Measurements from ENCODE around the gene RASSF5. TPM values are rescaled to one million over a fixed set of nuclear protein-coding genes. Genes with fewer than 3 reads are reported as not detected.

Gene RASSF5
- total RNA-seq, 1 experiment from 2014 or later = 27.2 TPM

DNA sequence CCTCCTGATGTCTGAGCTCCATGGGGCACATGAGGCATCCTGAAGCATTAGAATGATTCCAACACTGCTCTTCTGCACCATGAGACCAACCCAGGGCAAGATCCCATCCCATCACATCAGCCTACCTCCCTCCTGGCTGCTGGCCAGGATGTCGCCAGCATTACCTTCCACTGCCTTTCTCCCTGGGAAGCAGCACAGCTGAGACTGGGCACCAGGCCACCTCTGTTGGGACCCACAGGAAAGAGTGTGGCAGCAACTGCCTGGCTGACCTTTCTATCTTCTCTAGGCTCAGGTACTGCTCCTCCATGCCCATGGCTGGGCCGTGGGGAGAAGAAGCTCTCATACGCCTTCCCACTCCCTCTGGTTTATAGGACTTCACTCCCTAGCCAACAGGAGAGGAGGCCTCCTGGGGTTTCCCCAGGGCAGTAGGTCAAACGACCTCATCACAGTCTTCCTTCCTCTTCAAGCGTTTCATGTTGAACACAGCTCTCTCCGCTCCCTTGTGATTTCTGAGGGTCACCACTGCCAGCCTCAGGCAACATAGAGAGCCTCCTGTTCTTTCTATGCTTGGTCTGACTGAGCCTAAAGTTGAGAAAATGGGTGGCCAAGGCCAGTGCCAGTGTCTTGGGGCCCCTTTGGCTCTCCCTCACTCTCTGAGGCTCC, 11.1 kb upstream of the RASSF5 start:
- no peak overlapping the region for H3K27ac ChIP-seq (ENCODE audit: low read length)
- DNase-seq = no peak
- no peaks in the 10 kb centered on the region; the same call in 1 of the 2 replicates for H4K20me1 ChIP-seq (ENCODE audit: insufficient read depth, low read depth, low read length)
- H3K4me1 ChIP-seq (ENCODE audit: low read length) = peaks cover 12% of the 10 kb centered on the region
- no peaks in the 10 kb centered on the region for H3K27me3 ChIP-seq (ENCODE audit: low read length)
- H3K36me3 ChIP-seq (ENCODE audit: insufficient read depth, low read length) = peaks cover 42% of the 10 kb centered on the region
- no peaks in the 10 kb centered on the region for H3K79me2 ChIP-seq (ENCODE audit: low read length)
- no peak overlapping the region for H3K9ac ChIP-seq (ENCODE audit: low read length)
- no peak overlapping the region for H3K4me2 ChIP-seq (ENCODE audit: low read depth, low read length, poor library complexity, severe bottlenecking)
- H3K4me3 ChIP-seq (ENCODE audit: low read length) = no peak overlapping the region
- H3K9me2 ChIP-seq (replicated peaks; ENCODE audit: insufficient read depth, low read length) = no peaks in the 10 kb centered on the region
- H2AFZ ChIP-seq (ENCODE audit: low read length) = no peak overlapping the region
- no peaks in the 10 kb centered on the region for H3K9me3 ChIP-seq (ENCODE audit: low read length)

DNA sequence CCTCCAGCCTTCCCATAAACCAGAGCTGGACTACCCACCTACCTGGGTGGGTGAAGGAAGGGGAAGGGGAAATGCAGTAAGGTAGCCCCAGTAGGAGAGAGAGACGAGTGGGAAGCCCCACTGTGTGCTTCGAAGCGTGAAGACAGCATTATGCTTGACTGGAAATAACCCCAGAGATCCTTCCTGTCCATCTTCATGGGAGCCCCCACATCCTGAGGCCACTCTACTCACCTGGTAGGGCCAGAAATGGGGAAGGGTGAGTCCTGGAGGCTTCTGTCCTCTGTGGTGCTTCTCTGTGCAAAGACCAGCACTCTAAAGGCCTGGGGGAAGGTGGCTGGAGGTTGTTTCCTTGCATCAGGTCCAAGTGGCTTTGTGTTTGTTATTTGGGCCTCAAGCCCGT, 10.0 kb upstream of the RASSF5 start:
- Histone ChIP-seq H3K9ac (ENCODE audit: low read length) (no peak overlapping the region), H3K36me3 (ENCODE audit: insufficient read depth, low read length) (peaks cover 31% of the 10 kb centered on the region), H3K4me1 (ENCODE audit: low read length) (peaks cover 12% of the 10 kb centered on the region), H3K9me3 (ENCODE audit: low read length) (no peaks in the 10 kb centered on the region), H3K27me3 (ENCODE audit: low read length) (no peaks in the 10 kb centered on the region), H3K79me2 (ENCODE audit: low read length) (no peaks in the 10 kb centered on the region), H3K9me2 (replicated peaks; ENCODE audit: insufficient read depth, low read length) (no peaks in the 10 kb centered on the region), H3K4me2 (ENCODE audit: low read depth, low read length, poor library complexity, severe bottlenecking) (no peak overlapping the region), H2AFZ (ENCODE audit: low read length) (no peak overlapping the region), H3K27ac (ENCODE audit: low read length) (no peak overlapping the region), H3K4me3 (ENCODE audit: low read length) (no peak overlapping the region), H4K20me1 (ENCODE audit: insufficient read depth, low read depth, low read length) (no peaks in the 10 kb centered on the region; the same call in 1 of the 2 replicates)
- no peak for DNase-seq

DNA sequence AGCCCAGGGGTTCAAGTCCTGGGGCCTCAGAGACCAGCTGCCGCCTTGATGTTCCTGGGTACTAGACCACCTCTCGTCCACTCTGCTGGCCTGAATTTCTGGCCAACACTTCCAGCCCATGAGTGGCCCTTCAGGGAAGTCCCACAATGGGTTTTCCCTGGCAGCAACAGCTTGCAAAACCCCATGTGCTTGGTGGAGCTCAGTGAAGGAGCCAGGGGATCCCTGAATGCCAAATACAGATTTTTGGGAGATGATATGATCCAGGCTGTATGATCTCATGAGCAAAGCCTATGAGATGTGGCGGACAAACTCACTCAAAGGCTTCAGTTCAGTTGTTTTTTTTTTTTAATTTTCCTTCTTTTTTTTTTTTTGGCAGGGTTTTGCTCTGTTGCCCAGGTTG, 9.6 kb upstream of the RASSF5 start:
- Histone ChIP-seq H3K27ac (ENCODE audit: low read length) (no peak overlapping the region), H3K36me3 (ENCODE audit: insufficient read depth, low read length) (peaks cover 27% of the 10 kb centered on the region), H3K27me3 (ENCODE audit: low read length) (no peaks in the 10 kb centered on the region), H3K9me3 (ENCODE audit: low read length) (no peaks in the 10 kb centered on the region), H3K9ac (ENCODE audit: low read length) (no peak overlapping the region), H3K79me2 (ENCODE audit: low read length) (no peaks in the 10 kb centered on the region), H3K4me3 (ENCODE audit: low read length) (no peak overlapping the region), H2AFZ (ENCODE audit: low read length) (no peak overlapping the region), H3K4me1 (ENCODE audit: low read length) (peaks cover 12% of the 10 kb centered on the region), H3K9me2 (replicated peaks; ENCODE audit: insufficient read depth, low read length) (no peaks in the 10 kb centered on the region), H4K20me1 (ENCODE audit: insufficient read depth, low read depth, low read length) (no peaks in the 10 kb centered on the region; the same call in 1 of the 2 replicates), H3K4me2 (ENCODE audit: low read depth, low read length, poor library complexity, severe bottlenecking) (no peak overlapping the region)
- no peak for DNase-seq

DNA sequence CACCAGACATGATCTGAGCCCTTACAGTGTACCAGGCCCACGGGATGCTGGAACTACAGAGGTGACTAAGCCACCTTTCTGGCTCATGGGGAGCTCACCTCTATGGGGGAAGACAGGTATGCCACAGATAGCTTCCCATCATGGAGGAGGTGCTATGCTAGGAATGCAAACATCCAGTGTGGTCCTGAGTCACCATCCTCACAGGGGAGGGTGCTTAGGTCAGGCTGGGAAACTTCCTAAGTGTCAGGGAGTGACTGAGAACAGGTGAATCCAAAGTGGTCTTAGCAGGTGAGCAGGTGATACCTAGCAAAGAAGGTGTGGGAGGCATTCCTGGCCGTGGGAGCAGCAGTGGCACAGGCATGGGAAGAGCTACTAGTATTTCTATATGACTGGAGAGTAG, 8.6 kb upstream of the RASSF5 start:
- no peak overlapping the region for H2AFZ ChIP-seq (ENCODE audit: low read length)

DNA sequence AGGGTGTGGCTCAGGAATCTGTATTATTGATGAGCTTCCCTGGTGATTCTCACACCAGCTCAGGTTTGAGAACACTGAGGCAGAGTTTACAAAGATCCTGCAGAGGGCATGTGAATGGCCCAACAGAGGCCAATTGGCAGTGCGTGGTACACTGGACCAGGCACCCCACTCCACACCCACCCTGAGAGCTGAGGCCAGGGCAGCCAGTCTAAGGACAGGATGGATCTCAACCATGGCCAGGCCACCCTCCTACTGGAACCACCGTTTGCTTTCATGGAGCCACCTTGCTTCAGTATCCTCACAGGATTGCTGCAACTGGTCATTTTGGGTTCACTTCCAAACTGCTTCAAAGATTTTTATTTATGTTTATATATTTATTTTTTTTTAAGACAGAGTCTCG, 7.3 kb upstream of the RASSF5 start:
- Histone ChIP-seq H3K4me1 (ENCODE audit: low read length) (peaks cover 8% of the 10 kb centered on the region), H3K9me3 (ENCODE audit: low read length) (no peaks in the 10 kb centered on the region), H3K9me2 (replicated peaks; ENCODE audit: insufficient read depth, low read length) (no peaks in the 10 kb centered on the region), H3K4me2 (ENCODE audit: low read depth, low read length, poor library complexity, severe bottlenecking) (no peak overlapping the region), H3K27me3 (ENCODE audit: low read length) (no peaks in the 10 kb centered on the region), H4K20me1 (ENCODE audit: insufficient read depth, low read depth, low read length) (no peaks in the 10 kb centered on the region; the same call in 1 of the 2 replicates), H3K79me2 (ENCODE audit: low read length) (no peaks in the 10 kb centered on the region), H3K4me3 (ENCODE audit: low read length) (no peak overlapping the region), H2AFZ (ENCODE audit: low read length) (no peak overlapping the region), H3K27ac (ENCODE audit: low read length) (no peak overlapping the region), H3K36me3 (ENCODE audit: insufficient read depth, low read length) (peaks cover 22% of the 10 kb centered on the region), H3K9ac (ENCODE audit: low read length) (no peak overlapping the region)
- no peak for DNase-seq

More for the DNA sequence above, 8.6 kb upstream of the RASSF5 start:
- H3K36me3 ChIP-seq (ENCODE audit: insufficient read depth, low read length) = peaks cover 24% of the 10 kb centered on the region
- no peaks in the 10 kb centered on the region for H3K79me2 ChIP-seq (ENCODE audit: low read length)
- no peak overlapping the region for H3K27ac ChIP-seq (ENCODE audit: low read length)
- H3K4me2 ChIP-seq (ENCODE audit: low read depth, low read length, poor library complexity, severe bottlenecking) = no peak overlapping the region
- no peak for DNase-seq
- no peaks in the 10 kb centered on the region for H3K9me2 ChIP-seq (replicated peaks; ENCODE audit: insufficient read depth, low read length)
- H3K9ac ChIP-seq (ENCODE audit: low read length) = no peak overlapping the region
- H4K20me1 ChIP-seq (ENCODE audit: insufficient read depth, low read depth, low read length) = no peaks in the 10 kb centered on the region; the same call in 1 of the 2 replicates
- no peak overlapping the region for H3K4me3 ChIP-seq (ENCODE audit: low read length)
- H3K27me3 ChIP-seq (ENCODE audit: low read length) = no peaks in the 10 kb centered on the region
- no peaks in the 10 kb centered on the region for H3K9me3 ChIP-seq (ENCODE audit: low read length)
- H3K4me1 ChIP-seq (ENCODE audit: low read length) = peaks cover 12% of the 10 kb centered on the region

DNA sequence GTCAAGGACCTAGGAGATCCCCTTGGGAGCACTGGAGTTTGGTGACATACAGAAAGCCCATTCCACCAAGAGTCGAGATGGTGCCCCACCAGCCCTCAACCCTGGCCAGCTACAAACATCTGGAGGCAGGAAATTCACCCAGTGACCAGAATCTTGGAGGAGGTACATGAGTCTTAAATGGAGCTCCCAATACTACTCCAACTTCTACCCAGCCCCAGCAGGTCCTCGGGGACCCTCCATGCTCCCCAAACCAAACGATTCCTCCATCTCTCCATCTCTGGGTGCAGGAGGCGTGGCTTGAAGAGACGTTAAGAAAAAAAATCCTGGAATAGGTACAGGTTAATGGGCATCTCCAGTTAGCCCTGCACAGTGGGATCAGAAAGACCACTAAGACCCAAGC, 5.5 kb upstream of the RASSF5 start:
- no peak overlapping the region for H3K27ac ChIP-seq (ENCODE audit: low read length)
- H3K27me3 ChIP-seq (ENCODE audit: low read length) = no peaks in the 10 kb centered on the region
- no peak overlapping the region for H3K4me2 ChIP-seq (ENCODE audit: low read depth, low read length, poor library complexity, severe bottlenecking)
- H3K4me3 ChIP-seq (ENCODE audit: low read length) = no peak overlapping the region
- no peak overlapping the region for H3K9ac ChIP-seq (ENCODE audit: low read length)
- no peaks in the 10 kb centered on the region for H4K20me1 ChIP-seq (ENCODE audit: insufficient read depth, low read depth, low read length)
- DNase-seq = no peak
- H3K9me2 ChIP-seq (replicated peaks; ENCODE audit: insufficient read depth, low read length) = no peaks in the 10 kb centered on the region
- no peaks in the 10 kb centered on the region for H3K9me3 ChIP-seq (ENCODE audit: low read length)
- H2AFZ ChIP-seq (ENCODE audit: low read length) = no peak overlapping the region
- H3K4me1 ChIP-seq (ENCODE audit: low read length) = no peaks in the 10 kb centered on the region
- peaks cover 11% of the 10 kb centered on the region for H3K36me3 ChIP-seq (ENCODE audit: insufficient read depth, low read length)
- no peaks in the 10 kb centered on the region for H3K79me2 ChIP-seq (ENCODE audit: low read length)

DNA sequence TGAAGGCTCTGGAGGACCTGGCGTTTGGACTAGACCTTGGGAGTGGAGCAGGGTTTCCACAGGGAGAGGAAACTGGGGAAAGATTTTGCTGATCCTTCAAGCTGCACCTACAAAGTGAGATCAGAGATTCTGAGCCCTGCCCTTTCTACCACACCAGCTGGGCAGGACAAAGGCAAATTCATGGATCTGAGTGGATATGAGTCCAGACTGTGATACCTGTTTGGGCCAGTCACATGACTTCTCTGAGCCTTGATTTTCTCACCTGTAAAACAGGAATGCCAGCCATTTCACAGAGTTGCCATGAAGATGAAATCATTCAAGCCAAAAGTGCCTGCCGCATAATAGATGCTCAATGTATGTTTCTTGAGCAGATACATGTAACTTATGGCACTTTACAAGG, 4.9 kb upstream of the RASSF5 start:
- no peaks in the 10 kb centered on the region for H3K27me3 ChIP-seq (ENCODE audit: low read length)
- H3K9ac ChIP-seq (ENCODE audit: low read length) = no peak overlapping the region
- no peaks in the 10 kb centered on the region for H3K4me1 ChIP-seq (ENCODE audit: low read length)
- no peak overlapping the region for H2AFZ ChIP-seq (ENCODE audit: low read length)
- H3K27ac ChIP-seq (ENCODE audit: low read length) = no peak overlapping the region
- H3K4me2 ChIP-seq (ENCODE audit: low read depth, low read length, poor library complexity, severe bottlenecking) = no peak overlapping the region
- no peaks in the 10 kb centered on the region for H3K9me3 ChIP-seq (ENCODE audit: low read length)
- H4K20me1 ChIP-seq (ENCODE audit: insufficient read depth, low read depth, low read length) = no peaks in the 10 kb centered on the region
- peaks cover 11% of the 10 kb centered on the region for H3K36me3 ChIP-seq (ENCODE audit: insufficient read depth, low read length)
- H3K4me3 ChIP-seq (ENCODE audit: low read length) = no peak overlapping the region
- H3K79me2 ChIP-seq (ENCODE audit: low read length) = no peaks in the 10 kb centered on the region
- no peak for DNase-seq
- H3K9me2 ChIP-seq (replicated peaks; ENCODE audit: insufficient read depth, low read length) = no peaks in the 10 kb centered on the region

DNA sequence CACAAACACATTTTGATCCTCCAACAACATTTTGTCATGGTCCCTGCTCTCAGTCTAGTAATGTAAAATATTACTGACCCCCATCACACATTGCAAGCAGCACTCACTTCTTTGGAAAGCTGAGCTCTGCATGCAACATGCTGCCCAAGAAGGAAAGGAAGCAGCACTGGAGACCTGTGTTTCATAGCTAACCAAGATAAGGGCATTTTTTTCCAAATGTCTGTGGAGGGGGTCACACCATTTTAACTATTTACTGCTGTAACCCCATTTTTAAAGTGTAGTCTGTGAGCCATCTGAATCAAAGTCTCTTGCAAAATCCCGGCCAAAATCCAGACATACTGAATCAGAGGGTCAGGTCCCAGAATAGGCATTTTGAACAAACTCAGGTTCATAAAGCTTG, 4.5 kb upstream of the RASSF5 start:
- Histone ChIP-seq H3K36me3 (ENCODE audit: insufficient read depth, low read length) (peaks cover 7% of the 10 kb centered on the region; the same call in 1 of the 2 replicates), H3K4me3 (ENCODE audit: low read length) (no peak overlapping the region), H3K9ac (ENCODE audit: low read length) (no peak overlapping the region), H3K9me3 (ENCODE audit: low read length) (no peaks in the 10 kb centered on the region), H3K27ac (ENCODE audit: low read length) (no peak overlapping the region), H3K4me1 (ENCODE audit: low read length) (no peaks in the 10 kb centered on the region), H3K79me2 (ENCODE audit: low read length) (no peaks in the 10 kb centered on the region), H2AFZ (ENCODE audit: low read length) (no peak overlapping the region), H3K27me3 (ENCODE audit: low read length) (no peaks in the 10 kb centered on the region), H4K20me1 (ENCODE audit: insufficient read depth, low read depth, low read length) (no peaks in the 10 kb centered on the region), H3K9me2 (replicated peaks; ENCODE audit: insufficient read depth, low read length) (no peaks in the 10 kb centered on the region), H3K4me2 (ENCODE audit: low read depth, low read length, poor library complexity, severe bottlenecking) (no peak overlapping the region)
- no peak for DNase-seq
